Measurements from ENCODE around the gene KLRD1.

Gene KLRD1, protein sequence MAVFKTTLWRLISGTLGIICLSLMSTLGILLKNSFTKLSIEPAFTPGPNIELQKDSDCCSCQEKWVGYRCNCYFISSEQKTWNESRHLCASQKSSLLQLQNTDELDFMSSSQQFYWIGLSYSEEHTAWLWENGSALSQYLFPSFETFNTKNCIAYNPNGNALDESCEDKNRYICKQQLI

GRCh38 chr12:10307630-10308029 lies at the start of gene KLRD1:
Gene KLRD1, plus strand, starts transcription at chr12:10307870. Its CDS starts 208 bp downstream, at chr12:10308078.
- H3K27ac ChIP-seq (ENCODE audit: low read length) = no peak within 1 kb of the TSS
- peaks cover 0 to 1% of the 10 kb centered on the region in 2 donors for H3K9me3 ChIP-seq (ENCODE audit: control insufficient read depth in 2 of 2, low read length in 2 of 2)
- H3K27me3 ChIP-seq (ENCODE audit: control insufficient read depth in 1 of 2, insufficient read depth in 2 of 2, low read length in 2 of 2) = no peaks in the 10 kb centered on the region
- no peak within 1 kb of the TSS for H3K4me3 ChIP-seq (ENCODE audit: low read length in 2 of 2)
- H3K36me3 ChIP-seq (ENCODE audit: control insufficient read depth in 2 of 2, insufficient read depth in 2 of 2, low read length in 2 of 2) = no peaks in the 10 kb centered on the region
- no peaks in the 10 kb centered on the region for H3K4me1 ChIP-seq (ENCODE audit: control insufficient read depth, insufficient read depth, low read length)
- H3K9ac ChIP-seq (ENCODE audit: low read length in 2 of 2) = no peak within 1 kb of the TSS

DNA sequence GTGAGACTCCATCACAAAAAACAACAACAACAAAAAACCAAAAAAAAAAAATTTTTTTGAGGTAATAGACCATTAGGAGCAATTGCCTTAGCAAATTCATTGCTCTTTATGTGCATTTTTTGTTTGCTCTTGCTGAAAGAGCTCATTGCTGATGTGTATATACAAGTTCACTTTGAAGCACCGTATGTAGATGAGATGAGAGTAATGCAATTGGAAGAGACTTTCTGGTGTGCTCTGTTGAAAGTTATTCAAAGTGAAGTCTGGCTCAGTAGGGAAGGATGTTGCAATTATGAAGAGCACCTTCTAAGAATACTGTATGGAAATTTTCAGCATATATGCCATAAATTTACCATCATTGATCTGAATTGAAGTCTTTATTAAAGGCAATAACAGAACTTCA lies 46.7 kb upstream of the KLRD1 start:
- Histone ChIP-seq H3K36me3 (ENCODE audit: control insufficient read depth in 2 of 2, insufficient read depth in 2 of 2, low read length in 2 of 2) (no peaks in the 10 kb centered on the region), H3K9ac (ENCODE audit: low read length in 2 of 2) (no peak overlapping the region), H3K27me3 (ENCODE audit: control insufficient read depth in 1 of 2, insufficient read depth in 2 of 2, low read length in 2 of 2) (no peaks in the 10 kb centered on the region), H3K4me1 (ENCODE audit: control insufficient read depth, insufficient read depth, low read length) (no peaks in the 10 kb centered on the region), H3K9me3 (ENCODE audit: control insufficient read depth in 2 of 2, low read length in 2 of 2) (no peaks in the 10 kb centered on the region), H3K27ac (ENCODE audit: low read length) (no peak overlapping the region), H3K4me3 (ENCODE audit: low read length in 2 of 2) (no peak overlapping the region)

DNA sequence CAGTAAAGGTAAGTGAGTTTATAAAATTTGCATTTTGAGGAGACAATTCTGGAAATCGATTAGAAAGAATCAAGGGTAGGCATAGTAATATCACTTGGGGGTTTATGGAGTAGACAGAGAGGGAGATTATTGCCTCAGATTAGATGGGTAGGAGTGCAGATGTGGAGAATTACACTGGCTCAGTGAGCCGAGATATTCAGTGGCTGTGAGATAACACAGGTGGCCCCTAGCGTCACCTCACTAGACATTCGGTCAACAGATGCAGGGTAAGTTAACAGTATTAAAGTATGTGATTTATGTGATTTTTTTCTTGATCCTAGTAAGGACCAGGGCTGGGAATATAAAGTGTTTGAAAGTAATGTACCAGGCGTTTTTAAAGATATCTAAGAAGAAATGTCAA lies 39.6 kb upstream of the KLRD1 start:
- Histone ChIP-seq H3K27me3 (ENCODE audit: control insufficient read depth in 1 of 2, insufficient read depth in 2 of 2, low read length in 2 of 2) (no peaks in the 10 kb centered on the region), H3K27ac (ENCODE audit: low read length) (no peak overlapping the region), H3K9me3 (ENCODE audit: control insufficient read depth in 2 of 2, low read length in 2 of 2) (no peaks in the 10 kb centered on the region), H3K4me3 (ENCODE audit: low read length in 2 of 2) (no peak overlapping the region), H3K9ac (ENCODE audit: low read length in 2 of 2) (no peak overlapping the region), H3K4me1 (ENCODE audit: control insufficient read depth, insufficient read depth, low read length) (no peaks in the 10 kb centered on the region), H3K36me3 (ENCODE audit: control insufficient read depth in 2 of 2, insufficient read depth in 2 of 2, low read length in 2 of 2) (no peaks in the 10 kb centered on the region)

DNA sequence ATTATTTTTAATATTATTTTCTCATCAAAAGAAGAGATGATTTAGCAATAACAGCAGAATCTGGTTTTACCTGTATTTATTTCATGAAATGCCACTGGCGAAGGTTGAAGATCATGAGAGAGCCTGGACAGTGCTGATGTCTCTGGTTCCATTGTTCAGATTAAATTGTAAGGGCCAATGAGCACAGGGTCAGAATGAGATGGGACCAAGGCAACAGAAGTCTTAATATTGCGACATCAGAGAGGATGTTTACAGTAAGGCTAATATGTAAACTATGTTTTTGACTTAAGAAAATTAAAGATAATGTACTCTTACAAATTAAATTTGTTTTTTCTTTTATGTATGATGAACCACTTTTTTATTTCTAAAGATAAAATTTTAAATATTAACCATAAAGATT lies 35.2 kb upstream of the KLRD1 start:
- Histone ChIP-seq H3K4me1 (ENCODE audit: control insufficient read depth, insufficient read depth, low read length) (no peaks in the 10 kb centered on the region), H3K36me3 (ENCODE audit: control insufficient read depth in 2 of 2, insufficient read depth in 2 of 2, low read length in 2 of 2) (no peaks in the 10 kb centered on the region), H3K27ac (ENCODE audit: low read length) (no peak overlapping the region), H3K9ac (ENCODE audit: low read length in 2 of 2) (no peak overlapping the region), H3K27me3 (ENCODE audit: control insufficient read depth in 1 of 2, insufficient read depth in 2 of 2, low read length in 2 of 2) (no peaks in the 10 kb centered on the region), H3K4me3 (ENCODE audit: low read length in 2 of 2) (no peak overlapping the region), H3K9me3 (ENCODE audit: control insufficient read depth in 2 of 2, low read length in 2 of 2) (no peaks in the 10 kb centered on the region)

DNA sequence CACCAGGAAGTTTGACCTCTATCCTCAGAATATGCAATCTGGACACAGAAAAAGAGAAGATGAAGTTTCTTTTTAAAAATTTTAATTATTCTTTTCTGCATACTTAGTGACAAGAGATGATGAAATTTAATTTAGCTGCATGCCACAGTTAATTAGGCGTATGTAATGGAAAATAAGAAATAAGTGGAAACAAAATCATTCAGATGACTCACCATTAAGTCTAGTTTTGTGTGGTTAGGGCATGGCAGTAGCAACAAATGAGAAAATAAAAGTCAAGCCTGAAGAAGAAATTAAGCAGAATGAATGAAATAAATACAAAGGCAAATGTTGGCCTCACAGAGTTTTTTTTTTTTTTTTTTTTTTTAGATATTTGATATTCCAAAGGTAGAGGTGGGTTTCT lies 30.9 kb upstream of the KLRD1 start:
- H3K9ac ChIP-seq (ENCODE audit: low read length in 2 of 2) = no peak overlapping the region

GRCh38 chr12:10278104-10278503 lies 29.6 kb upstream of the KLRD1 start:
- H3K9ac ChIP-seq (ENCODE audit: low read length in 2 of 2) = no peak overlapping the region
- no peaks in the 10 kb centered on the region for H3K27me3 ChIP-seq (ENCODE audit: control insufficient read depth in 1 of 2, insufficient read depth in 2 of 2, low read length in 2 of 2)
- no peaks in the 10 kb centered on the region for H3K9me3 ChIP-seq (ENCODE audit: control insufficient read depth in 2 of 2, low read length in 2 of 2)
- no peak overlapping the region for H3K4me3 ChIP-seq (ENCODE audit: low read length in 2 of 2)
- peaks cover 0 to 3% of the 10 kb centered on the region in 2 donors for H3K36me3 ChIP-seq (ENCODE audit: control insufficient read depth in 2 of 2, insufficient read depth in 2 of 2, low read length in 2 of 2)
- no peaks in the 10 kb centered on the region for H3K4me1 ChIP-seq (ENCODE audit: control insufficient read depth, insufficient read depth, low read length)
- no peak overlapping the region for H3K27ac ChIP-seq (ENCODE audit: low read length)

More for the DNA sequence above, 30.9 kb upstream of the KLRD1 start:
- no peak overlapping the region for H3K27ac ChIP-seq (ENCODE audit: low read length)
- no peak overlapping the region for H3K4me3 ChIP-seq (ENCODE audit: low read length in 2 of 2)
- no peaks in the 10 kb centered on the region for H3K9me3 ChIP-seq (ENCODE audit: control insufficient read depth in 2 of 2, low read length in 2 of 2)
- no peaks in the 10 kb centered on the region for H3K4me1 ChIP-seq (ENCODE audit: control insufficient read depth, insufficient read depth, low read length)
- peaks cover 0 to 3% of the 10 kb centered on the region in 2 donors for H3K36me3 ChIP-seq (ENCODE audit: control insufficient read depth in 2 of 2, insufficient read depth in 2 of 2, low read length in 2 of 2)
- H3K27me3 ChIP-seq (ENCODE audit: control insufficient read depth in 1 of 2, insufficient read depth in 2 of 2, low read length in 2 of 2) = no peaks in the 10 kb centered on the region

DNA sequence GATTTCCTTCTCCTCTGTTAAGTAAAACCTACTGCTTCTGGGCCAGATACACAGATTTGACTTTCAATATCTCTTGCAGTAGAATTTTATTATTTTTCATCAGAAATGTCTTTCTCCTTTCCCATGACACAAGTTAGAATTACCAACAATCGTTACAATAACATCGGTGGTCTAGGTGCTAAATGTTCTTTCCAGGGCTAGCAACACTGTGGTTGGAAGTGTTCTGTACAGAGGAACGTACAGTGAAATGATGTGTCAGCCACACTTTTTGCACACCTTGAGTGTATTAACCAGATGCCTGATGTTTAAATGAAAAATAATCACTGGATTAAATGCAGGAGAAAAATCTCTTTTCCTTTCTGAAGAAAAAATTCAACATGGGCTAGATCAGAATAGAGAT lies 27.7 kb upstream of the KLRD1 start:
- Histone ChIP-seq H3K4me1 (ENCODE audit: control insufficient read depth, insufficient read depth, low read length) (no peaks in the 10 kb centered on the region), H3K9me3 (ENCODE audit: control insufficient read depth in 2 of 2, low read length in 2 of 2) (no peaks in the 10 kb centered on the region), H3K27ac (ENCODE audit: low read length) (no peak overlapping the region), H3K36me3 (ENCODE audit: control insufficient read depth in 2 of 2, insufficient read depth in 2 of 2, low read length in 2 of 2) (peaks cover 0 to 3% of the 10 kb centered on the region in 2 donors), H3K9ac (ENCODE audit: low read length in 2 of 2) (no peak overlapping the region), H3K4me3 (ENCODE audit: low read length in 2 of 2) (no peak overlapping the region), H3K27me3 (ENCODE audit: control insufficient read depth in 1 of 2, insufficient read depth in 2 of 2, low read length in 2 of 2) (no peaks in the 10 kb centered on the region)

DNA sequence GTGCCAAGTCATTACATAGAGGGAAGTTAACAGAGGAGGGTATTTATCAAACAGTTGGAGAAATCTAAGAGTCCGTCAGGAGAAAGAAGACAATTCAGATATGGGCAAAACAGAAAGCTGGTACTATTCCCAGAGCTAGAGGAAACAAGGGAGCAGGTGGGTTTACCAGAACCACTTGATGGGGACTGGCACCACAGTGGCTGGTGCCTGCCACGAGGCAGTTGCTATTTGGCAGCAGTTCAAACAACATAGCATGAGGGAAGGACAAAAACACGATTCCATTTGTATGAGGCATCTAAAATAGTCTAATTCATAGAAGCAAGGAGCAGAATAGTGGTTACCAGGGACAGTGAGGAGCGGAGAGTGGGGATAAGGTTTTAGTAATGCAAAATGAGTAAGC lies 24.6 kb upstream of the KLRD1 start:
- H3K4me1 ChIP-seq (ENCODE audit: control insufficient read depth, insufficient read depth, low read length) = no peaks in the 10 kb centered on the region
- H3K27ac ChIP-seq (ENCODE audit: low read length) = no peak overlapping the region
- H3K4me3 ChIP-seq (ENCODE audit: low read length in 2 of 2) = no peak overlapping the region
- no peak overlapping the region for H3K9ac ChIP-seq (ENCODE audit: low read length in 2 of 2)
- H3K36me3 ChIP-seq (ENCODE audit: control insufficient read depth in 2 of 2, insufficient read depth in 2 of 2, low read length in 2 of 2) = peaks cover 0 to 3% of the 10 kb centered on the region in 2 donors
- no peaks in the 10 kb centered on the region for H3K9me3 ChIP-seq (ENCODE audit: control insufficient read depth in 2 of 2, low read length in 2 of 2)
- H3K27me3 ChIP-seq (ENCODE audit: control insufficient read depth in 1 of 2, insufficient read depth in 2 of 2, low read length in 2 of 2) = no peaks in the 10 kb centered on the region

DNA sequence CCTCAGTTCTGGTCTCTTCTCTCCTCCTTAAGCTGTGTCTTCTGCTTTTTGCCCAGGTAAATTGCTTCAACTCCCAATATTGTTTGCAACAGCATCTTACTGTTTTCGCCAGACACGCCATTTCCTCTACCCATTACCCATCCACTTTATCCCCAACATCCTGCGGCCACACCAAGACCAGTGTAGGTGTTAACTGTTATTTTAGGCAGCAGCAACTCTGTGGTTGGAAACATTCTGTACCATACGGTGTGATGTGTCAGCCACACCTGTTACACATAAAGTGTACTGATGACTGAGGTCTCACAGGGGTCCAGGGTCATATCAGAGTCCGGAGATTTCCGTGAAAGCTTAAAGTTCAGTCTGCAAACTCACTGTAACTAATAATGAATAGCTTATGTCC lies 21.8 kb upstream of the KLRD1 start:
- H3K27ac ChIP-seq (ENCODE audit: low read length) = no peak overlapping the region
- peaks cover 0 to 3% of the 10 kb centered on the region in 2 donors for H3K36me3 ChIP-seq (ENCODE audit: control insufficient read depth in 2 of 2, insufficient read depth in 2 of 2, low read length in 2 of 2)
- no peaks in the 10 kb centered on the region for H3K9me3 ChIP-seq (ENCODE audit: control insufficient read depth in 2 of 2, low read length in 2 of 2)
- H3K9ac ChIP-seq (ENCODE audit: low read length in 2 of 2) = no peak overlapping the region
- no peaks in the 10 kb centered on the region for H3K4me1 ChIP-seq (ENCODE audit: control insufficient read depth, insufficient read depth, low read length)
- no peak overlapping the region for H3K4me3 ChIP-seq (ENCODE audit: low read length in 2 of 2)
- no peaks in the 10 kb centered on the region for H3K27me3 ChIP-seq (ENCODE audit: control insufficient read depth in 1 of 2, insufficient read depth in 2 of 2, low read length in 2 of 2)

GRCh38 chr12:10289005-10289754 lies 18.5 kb upstream of the KLRD1 start:
- H3K27ac ChIP-seq (ENCODE audit: low read length) = no peak overlapping the region
- no peaks in the 10 kb centered on the region for H3K9me3 ChIP-seq (ENCODE audit: control insufficient read depth in 2 of 2, low read length in 2 of 2)
- H3K4me3 ChIP-seq (ENCODE audit: low read length in 2 of 2) = no peak overlapping the region

DNA sequence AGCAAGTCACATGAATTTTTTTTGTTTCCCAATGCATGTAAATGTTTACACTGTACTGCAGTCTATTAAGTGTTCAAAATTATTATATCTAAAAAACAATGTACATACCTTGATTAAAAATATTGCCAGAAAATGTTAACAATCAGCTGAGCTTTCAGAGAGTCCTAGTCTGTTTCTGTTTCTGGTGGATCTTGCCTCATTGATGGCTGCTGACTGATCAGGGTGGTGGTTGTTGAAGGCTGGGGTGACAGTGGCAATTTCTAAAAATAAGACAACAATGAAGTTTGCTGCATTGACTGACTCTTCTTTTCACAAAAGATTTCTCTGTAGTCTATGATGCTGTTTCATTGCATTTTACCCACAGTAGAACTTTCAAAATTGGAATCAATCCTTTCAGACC lies 16.6 kb upstream of the KLRD1 start:
- H3K36me3 ChIP-seq (ENCODE audit: control insufficient read depth in 2 of 2, insufficient read depth in 2 of 2, low read length in 2 of 2) = no peaks in the 10 kb centered on the region

More at GRCh38 chr12:10289005-10289754, 18.5 kb upstream of the KLRD1 start:
- H3K27me3 ChIP-seq (ENCODE audit: control insufficient read depth in 1 of 2, insufficient read depth in 2 of 2, low read length in 2 of 2) = no peaks in the 10 kb centered on the region
- H3K36me3 ChIP-seq (ENCODE audit: control insufficient read depth in 2 of 2, insufficient read depth in 2 of 2, low read length in 2 of 2) = no peaks in the 10 kb centered on the region
- H3K9ac ChIP-seq (ENCODE audit: low read length in 2 of 2) = no peak overlapping the region
- no peaks in the 10 kb centered on the region for H3K4me1 ChIP-seq (ENCODE audit: control insufficient read depth, insufficient read depth, low read length)

More for the DNA sequence above, 16.6 kb upstream of the KLRD1 start:
- H3K4me3 ChIP-seq (ENCODE audit: low read length in 2 of 2) = no peak overlapping the region
- H3K9me3 ChIP-seq (ENCODE audit: control insufficient read depth in 2 of 2, low read length in 2 of 2) = no peaks in the 10 kb centered on the region
- H3K27ac ChIP-seq (ENCODE audit: low read length) = no peak overlapping the region
- H3K9ac ChIP-seq (ENCODE audit: low read length in 2 of 2) = no peak overlapping the region
- no peaks in the 10 kb centered on the region for H3K27me3 ChIP-seq (ENCODE audit: control insufficient read depth in 1 of 2, insufficient read depth in 2 of 2, low read length in 2 of 2)
- no peaks in the 10 kb centered on the region for H3K4me1 ChIP-seq (ENCODE audit: control insufficient read depth, insufficient read depth, low read length)
